Uterus (tissue), 2 donors: ENCODE measurements around the gene ARHGAP42.

Source experiments
- CTCF ChIP-seq, 4 experiments: fragments of 200-600 bp in 2 of 4; fragments of 450-650 bp in 2 of 4; sonication (generic) in 2 of 4; IDR thresholded peaks; one replicate each; pipeline ENCODE4 v1.5.1; 2016 to 2019; ENCODE audit warnings: antibody characterized with exemption in 4 of 4, mild to moderate bottlenecking in 2 of 4, moderate library complexity in 1 of 4
- POLR2A ChIP-seq, 2 donors: fragments of 450-650 bp; IDR thresholded peaks; one replicate each; pipeline ENCODE4 v1.6.1; 2016; ENCODE audit warnings: antibody characterized with exemption in 2 of 2, mild to moderate bottlenecking in 1 of 2, moderate library complexity in 1 of 2

- TF ChIP-seq CTCF (IDR thresholded peaks at IDR 0.05) (no peak), POLR2A (IDR thresholded peaks at IDR 0.05) (no peak)
Observed at GRCh38 chr11:101034076-101034475, 347.0 kb downstream of the ARHGAP42 start.
